GM21526 (cell line): ENCODE data around the gene FGFBP2.

Experiments used
- ATAC-seq: cut with Tn5 transposase; IDR thresholded peaks from one replicate; pipeline ENCODE4 v1.9.1; 2021; ENCODE audit warnings: moderate library complexity; ENCODE audit not compliant: unreplicated experiment, low FRiP score

The FGFBP2 gene, protein sequence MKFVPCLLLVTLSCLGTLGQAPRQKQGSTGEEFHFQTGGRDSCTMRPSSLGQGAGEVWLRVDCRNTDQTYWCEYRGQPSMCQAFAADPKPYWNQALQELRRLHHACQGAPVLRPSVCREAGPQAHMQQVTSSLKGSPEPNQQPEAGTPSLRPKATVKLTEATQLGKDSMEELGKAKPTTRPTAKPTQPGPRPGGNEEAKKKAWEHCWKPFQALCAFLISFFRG

DNA sequence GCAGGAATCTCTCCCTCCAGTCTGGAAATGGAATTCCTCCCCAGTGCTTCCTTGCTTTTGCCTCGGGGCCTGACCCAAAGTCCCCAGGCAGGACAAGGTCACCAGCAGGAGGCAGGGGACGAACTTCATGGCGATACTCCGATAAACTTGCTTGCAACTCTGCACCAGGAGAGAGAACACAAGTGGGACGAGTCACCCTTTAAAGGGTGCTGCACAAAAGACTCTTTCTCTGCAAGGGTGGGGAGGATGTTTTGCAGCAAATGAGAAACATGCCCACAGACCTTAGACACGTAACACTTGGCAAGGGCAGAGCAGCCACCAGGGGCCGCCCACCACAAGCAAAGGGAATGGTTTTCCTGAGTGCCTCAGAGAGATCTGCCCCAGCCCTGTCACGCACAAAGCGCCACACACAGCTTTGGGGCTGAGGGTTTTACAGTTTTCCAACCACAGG is at the start of gene FGFBP2:
TSS of gene FGFBP2 (minus strand) at position 175 of the 451 bp plus-strand sequence. CDS start at position 129, 46 bp downstream.
- no peak for ATAC-seq

DNA sequence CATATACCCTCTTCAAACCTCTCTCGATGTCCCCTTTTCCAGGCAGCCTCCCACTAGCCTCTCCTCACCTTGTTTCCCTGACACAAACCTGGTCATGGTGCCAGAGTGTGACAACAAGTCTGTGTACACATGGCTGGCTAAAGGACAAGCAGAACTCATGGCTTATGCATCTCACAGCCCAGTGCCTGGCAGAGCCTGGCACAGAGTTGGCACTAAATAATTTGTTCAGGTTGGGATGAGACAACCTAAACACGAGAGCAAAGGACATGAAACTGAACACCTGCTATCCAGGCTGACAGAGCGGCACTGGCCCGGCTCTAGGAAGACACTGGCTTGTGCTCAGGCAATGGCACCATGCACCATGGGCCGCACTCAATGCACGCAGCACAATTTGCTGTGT is 48.2 kb upstream of the FGFBP2 start:
- ATAC-seq = no peak

DNA sequence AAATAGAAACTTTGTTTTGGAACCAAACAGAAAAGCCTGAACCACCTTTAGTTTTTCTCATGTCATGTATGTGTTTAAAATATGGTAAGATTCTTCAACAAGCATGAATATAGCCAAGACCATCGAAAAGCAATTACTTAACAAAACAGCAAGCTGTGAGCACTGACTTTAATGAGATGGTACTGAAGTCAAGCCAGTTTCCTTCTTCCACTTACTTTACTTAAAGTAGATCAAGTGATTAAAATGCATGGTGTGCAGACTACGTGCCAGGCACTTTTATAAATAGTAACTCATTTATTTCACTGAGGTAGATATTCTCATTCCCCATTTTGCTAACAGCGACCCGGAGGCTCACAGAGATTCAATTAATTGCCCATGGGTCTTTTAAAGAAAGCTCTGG is 46.2 kb upstream of the FGFBP2 start:
- ATAC-seq = no peak

DNA sequence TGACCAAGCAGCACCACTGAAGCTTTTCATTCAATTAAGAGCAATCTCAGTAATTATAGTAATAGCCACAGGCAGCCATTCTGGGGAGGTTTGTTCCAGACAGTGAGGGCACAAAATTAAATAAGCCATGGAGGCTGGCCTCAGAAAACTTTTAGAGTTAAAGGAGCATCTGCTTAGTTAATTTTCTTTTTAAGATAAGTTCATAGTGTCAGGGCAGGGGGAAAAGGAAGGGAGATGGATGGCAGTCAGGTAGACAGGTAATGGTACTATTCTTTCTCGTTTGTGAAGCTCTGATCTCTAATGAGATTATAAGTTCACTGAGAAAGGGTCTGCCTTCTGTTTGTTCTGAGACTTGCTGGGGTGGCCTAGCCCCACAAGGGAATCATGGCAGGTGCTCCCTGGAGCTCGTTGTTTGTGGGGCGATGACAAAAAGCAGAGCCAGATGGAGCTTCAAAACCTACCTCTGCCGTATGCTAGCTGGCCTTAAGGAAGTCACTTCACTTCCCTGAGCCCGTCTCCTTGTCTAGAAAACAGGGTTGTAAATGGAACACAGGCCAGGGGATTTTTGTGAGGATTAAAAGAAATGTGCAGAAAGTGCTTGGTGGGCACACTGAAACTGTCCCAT is 44.6 kb upstream of the FGFBP2 start:
- ATAC-seq = no peak

DNA sequence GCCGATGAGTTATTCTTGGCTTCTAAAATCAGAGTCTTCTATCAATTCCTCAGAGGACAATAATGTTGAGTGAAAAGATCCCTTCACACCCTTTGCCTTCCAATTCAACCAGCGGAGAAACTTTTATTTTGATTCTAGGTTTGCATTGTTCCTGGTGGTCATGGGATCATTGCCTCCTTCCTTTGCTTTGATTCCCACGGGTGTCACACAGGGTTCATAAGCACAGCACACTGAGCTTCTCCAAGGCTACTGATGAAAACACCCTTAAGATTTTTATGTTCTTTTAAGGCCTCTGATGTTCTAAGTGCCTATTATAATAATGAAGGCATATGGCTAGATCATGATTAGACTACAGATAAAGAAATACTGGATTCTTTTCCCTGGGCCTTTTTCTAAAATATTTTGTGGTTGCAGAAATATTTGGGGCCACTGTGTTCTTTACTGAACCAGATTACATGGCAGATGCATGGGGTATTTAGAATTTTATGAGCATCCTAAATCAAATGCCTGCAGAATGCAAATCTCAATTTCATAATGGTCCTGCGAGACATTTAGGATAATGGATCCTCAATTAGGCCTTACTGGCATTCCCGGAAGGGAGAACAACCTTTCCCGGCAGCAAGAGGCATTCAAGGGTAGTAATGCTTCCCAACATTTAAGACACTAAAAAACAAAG is 43.9 kb upstream of the FGFBP2 start:
- no peak for ATAC-seq

DNA sequence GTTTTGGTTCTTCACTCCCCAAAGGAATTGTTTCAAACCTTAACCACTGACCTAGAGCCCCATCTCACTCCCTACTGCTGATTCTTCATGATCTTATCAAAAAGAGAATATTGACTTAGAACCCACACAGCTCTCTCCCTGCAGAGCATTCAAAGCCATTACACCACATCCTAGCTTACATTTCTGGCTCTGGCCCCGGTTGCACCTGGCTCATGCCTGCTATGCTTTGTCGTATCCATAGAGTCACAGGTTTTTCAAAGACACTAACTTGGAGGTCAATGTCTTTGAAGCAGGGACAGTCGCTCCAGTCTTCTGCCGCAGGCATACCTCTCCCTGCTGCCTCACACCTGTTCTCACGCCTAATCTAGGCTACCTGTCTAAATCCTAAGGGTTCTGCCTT is 42.7 kb upstream of the FGFBP2 start:
- ATAC-seq = no peak

DNA sequence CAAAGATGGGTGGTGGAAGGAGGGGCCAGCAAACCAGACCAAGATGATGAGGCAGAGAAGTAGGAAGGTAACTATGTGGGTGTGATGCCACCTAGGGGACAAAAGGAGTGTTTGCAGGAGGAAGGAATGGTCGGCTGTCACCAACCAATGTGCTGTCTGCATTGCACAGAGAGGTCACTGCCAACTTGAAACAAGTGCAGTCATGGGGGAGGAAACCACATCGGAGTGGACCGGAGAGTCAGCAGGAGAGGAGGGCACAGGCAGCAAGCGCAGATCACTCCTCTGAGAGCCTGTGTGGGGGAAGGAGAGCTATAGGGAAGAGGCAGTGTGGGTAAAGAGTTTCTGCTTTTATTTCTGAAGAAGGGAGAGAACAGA is 38.5 kb upstream of the FGFBP2 start:
- ATAC-seq = peak; percentile 93

DNA sequence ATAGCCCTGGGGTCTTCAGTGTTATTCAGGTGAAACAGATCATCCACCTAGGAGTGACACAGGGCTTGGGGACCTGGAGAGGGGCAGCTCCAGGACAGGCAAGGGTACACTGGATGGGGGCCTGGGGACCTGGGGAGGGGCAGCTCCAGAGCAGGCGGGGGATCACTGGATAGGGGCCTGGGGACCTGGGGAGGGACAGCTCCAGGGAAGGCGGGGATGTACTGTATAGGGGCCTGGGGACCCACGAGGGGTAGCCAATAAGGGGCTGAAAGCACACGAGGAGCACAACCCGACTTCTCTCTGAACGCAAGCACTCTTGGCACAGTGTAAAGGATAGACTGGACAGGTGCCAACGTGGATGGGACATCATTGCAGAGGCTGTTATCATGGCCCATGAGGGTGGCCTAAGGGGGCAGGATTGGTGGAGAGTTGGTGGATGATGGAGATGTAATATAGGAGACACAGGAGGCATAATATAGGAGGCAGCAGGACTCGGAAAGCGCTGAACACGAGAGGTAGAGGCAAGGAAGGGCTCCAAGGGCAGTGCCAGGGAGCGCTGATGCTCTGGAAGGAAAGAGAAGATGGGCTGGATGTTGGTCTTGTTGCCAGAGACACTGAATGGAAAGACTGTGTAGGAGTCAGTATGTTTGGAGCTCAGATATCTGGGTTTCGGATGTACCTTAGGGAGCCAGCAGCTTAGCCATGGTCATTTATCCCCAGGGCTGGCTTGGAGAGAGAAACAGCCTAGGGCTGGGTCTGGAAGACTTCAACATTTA is 37.9 kb upstream of the FGFBP2 start:
- ATAC-seq = no peak

DNA sequence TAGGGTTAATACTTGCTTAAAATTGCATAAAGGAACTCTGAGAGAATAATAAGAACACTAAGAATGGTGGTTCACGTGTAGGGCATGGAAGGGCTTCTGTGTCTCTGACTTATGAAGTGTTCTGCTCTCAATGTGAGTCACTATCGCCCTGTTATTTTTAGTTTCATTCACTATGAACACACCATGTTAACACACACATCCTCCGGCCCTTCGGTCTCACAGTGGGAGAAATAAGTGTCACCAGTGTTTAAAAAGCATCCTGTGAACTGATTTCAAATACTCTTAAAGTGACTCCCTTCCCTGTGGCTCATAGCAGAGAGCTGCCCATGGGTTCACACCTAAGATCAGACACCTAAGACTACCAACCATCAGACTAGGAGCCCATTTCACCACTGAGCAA is 33.8 kb upstream of the FGFBP2 start:
- peak; percentile 48 for ATAC-seq

DNA sequence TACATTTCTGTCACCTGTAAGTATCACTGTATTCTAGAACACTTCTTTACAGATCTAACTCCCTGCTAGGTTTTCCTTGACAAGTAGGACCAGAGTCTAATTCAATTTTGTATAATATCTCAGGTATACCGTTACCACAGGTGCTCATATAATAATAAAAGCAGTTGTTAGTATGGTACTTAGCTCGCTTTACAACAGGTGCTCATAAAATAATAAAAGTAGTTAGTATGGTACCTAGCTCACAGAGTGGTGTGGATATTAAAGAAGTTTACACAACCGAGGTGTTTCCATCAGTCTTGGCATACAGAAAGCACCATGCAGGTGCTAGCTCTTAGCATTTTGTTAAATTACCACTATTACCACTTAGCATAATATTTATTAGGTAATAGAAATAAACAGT is 32.9 kb upstream of the FGFBP2 start:
- ATAC-seq = no peak

DNA sequence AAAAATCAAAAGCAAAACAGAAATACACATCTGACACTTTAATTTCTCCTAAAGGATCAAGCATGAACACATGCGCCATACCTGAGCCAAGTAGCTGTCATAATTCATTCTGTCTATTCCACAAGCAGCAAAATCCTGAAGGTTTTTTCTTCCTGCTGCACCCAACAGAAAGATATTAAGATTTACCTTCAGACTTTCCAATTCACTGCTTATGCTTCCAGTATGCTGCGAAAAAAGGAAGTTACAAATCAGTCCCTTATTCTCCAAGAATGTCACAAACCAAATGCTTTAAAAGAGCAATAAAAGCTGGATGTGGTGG is 29.2 kb upstream of the FGFBP2 start:
- no peak for ATAC-seq

DNA sequence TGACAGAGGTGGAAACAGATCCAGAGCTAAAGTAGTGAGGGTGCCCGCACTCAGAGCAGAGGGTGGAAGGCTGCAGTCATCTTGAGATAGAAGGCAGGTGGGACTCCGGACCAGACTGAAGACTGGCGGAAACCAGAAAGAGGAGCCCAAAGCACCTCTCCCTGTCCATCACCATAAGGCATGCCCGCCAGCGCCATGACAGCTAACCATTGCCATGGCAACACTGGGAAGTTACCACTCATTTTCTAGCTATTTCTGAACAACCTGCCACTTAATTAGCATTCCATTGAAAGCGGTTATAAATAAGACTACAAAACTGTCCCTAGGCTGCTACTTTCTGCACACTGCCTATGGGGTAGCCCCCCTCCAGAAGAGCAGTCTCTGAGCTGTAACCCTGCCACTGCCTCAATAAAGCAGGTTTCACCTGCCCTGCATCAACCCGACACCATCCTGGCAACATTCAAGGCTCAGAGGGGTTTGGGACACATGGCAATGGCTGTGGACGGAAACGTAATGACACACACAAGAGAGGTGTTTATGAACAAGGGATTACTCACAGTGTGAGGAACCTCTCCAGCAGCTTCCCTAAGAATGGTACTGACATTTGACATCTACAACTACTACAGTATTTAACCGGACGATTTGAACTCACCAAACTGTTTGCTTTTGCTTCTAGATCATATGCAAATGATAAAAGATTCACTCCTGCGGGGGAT is 27.8 kb upstream of the FGFBP2 start:
- no peak for ATAC-seq

DNA sequence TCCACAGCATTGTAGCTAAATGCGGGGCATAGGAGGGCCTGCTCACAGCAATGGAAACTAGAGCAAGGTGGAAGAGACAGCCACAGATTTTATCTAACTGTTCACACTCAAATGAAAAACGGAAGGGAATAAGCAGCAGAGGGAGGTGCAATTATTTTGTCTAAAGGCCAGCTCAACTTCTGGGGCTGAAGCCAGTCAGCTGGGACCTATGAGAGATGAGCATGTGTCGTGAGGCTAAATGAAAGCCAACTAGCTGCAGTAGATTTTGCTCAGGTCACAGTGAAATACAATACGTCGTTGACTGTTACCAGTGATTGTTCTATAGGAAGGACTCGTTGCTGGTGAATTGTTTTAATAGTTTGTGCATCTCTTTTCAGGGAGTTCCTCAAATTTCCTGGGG is 26.4 kb upstream of the FGFBP2 start:
- ATAC-seq = no peak

DNA sequence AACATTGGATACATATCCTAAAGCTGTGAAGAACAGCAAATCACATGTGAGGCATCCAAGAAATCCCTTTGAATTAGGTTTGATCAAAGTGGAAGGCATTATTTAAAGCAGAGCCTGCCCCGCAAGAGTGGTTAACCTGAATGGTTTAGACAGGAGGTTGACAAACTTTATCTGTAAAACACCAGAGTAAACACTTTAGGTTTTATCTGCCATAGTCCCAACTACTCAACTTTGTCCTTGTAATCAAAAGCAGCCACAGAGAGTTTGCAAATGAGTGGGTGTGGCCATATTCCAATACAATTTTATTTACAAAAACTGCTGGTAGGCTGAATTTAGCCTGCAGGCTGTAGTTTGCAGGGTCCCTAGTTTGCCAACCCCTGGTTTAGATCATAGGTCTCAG is 25.2 kb upstream of the FGFBP2 start:
- ATAC-seq = no peak

DNA sequence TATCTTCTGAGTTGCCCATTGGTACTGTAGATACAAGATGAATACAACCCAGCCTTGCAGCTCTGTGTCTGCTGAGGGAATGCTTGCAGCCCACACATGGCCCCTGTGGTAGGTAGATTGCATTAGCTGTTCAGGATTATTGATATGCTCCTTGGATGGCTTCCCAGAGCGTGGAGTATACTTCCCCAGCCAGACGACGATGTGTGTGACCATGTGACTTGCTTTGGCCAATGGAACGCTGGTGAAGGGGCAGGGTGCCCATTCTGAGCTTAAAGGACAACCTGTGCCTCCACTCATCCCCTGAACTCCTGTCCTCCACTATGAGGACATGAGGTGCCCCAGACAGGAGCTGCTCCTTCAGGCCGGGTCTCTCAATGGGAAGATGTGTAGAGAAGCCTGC is 23.9 kb upstream of the FGFBP2 start:
- no peak for ATAC-seq

DNA sequence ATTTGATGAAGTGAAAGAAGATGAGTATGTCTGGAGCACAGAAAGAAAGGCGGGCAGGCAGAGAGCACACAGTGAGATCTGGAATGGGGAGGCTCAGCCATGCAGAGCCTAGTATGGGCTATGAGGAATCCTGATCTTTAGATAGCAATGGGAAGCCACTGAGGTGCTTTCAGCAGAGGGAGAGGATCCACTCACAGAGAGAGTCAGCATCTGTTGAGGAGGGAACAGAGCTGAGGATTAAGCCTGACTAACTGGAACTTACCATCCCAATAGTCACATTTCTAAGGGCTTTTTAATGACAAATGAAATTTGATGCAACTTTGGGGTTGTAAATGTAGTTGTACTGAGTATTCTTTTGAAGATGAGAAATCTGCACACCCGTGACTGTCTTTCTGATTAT is 20.6 kb upstream of the FGFBP2 start:
- no peak for ATAC-seq

DNA sequence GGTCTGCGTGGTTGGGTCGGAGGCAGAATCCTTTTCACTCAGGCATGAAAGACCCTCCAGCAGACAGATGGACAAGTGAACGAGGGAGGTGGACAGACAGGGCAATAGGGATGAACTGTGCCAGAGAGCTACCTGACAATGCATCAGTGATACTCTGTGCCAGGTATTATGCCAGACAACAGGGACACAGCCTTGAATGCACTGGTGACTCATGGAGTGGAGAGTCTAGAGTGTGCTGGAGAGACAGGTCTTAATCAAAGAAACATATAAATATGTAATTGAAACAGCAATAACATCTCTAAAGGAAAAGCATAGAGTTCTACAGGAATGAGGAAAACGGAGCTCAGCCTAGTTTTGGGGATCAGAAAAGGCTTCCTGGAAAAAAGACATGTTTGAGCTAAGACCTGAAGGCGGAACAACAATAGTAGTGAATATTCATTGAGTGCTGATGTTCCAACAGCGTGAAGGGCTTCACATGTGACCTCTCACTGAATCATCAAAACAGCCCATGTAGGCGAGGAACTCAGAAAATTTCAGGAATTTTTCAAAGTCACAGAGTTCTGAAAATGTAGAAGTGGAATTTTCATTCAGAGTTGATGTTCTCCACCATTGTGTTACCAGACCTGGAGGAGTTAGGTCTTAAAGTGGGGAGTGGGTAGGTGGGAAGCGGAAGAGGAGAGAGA is 20.0 kb upstream of the FGFBP2 start:
- ATAC-seq = no peak

DNA sequence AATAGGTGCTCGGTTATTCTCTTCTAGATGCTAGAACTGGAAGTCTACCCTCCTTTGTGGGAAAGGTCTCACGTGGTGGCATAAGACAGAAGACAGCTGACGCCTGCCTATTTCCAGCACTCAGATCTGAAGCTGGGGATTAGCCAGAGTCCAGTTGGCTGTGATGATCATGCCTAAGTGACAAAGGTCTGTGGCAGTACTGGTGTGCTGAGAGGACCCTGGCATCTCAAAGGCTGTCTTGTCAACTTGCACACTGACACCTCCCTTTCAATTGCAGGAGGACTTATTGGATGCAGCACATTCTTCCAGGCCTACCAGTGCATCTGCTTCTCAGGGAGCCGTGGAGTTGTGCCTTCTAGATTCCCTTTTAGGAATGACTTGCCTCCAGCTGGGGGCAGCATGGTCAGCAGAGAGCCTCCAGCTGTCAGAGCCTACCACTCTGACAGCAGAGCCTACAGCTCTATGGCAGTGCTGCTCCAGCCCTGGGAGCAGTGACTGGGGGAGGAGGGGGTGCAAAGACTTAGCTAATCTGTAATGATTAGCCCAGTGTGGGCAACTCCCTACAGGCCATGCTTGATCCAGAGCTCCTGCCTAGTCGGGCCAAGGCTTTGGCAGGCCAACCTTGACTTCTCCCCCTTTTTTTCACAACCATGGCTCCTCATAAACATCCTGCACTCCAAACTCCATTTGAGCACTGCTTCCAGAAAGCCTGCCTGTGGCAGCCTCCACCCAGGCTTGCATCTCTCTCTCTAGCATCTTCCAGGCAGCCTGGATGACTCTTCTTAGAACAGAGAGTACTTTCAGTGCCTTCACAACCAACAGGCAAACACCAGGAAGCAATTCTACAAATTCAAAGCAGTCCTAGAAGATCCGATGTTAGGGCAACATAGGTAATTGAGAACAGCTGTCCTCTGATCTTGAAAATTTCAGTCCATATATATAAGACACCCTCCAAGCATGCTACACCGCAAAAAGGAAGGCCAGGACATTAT is 13.8 kb upstream of the FGFBP2 start:
- no peak for ATAC-seq
